MM.1S (cell line): ENCODE data around the gene OR2AE1.

Source experiments
- DNase-seq: peaks from one replicate; pipeline ENCODE4 v3.0.0-alpha.2; 2015
- H2AFZ ChIP-seq: fragments of 300-600 bp; sonication (generic); 2 replicates; pipeline ENCODE4 v1.6.0; 2016; ENCODE audit warnings: antibody characterized with exemption, low read length
- H3F3A ChIP-seq: fragments of 300-600 bp; sonication (generic); 2 replicates; pipeline ENCODE4 v1.6.1; 2016; ENCODE audit warnings: mild to moderate bottlenecking, antibody characterized with exemption, low read length, moderate library complexity, mixed read lengths; ENCODE audit not compliant: insufficient read depth
- H3K27ac ChIP-seq: fragments of 300-600 bp; sonication (generic); 2 replicates; pipeline ENCODE4 v1.5.1; 2016; ENCODE audit warnings: mild to moderate bottlenecking, low read length
- H3K27me3 ChIP-seq: fragments of 300-600 bp; sonication (generic); replicated peaks from 2 replicates; pipeline ENCODE4 v1.6.0; 2016; ENCODE audit warnings: low read length; ENCODE audit not compliant: insufficient read depth
- H3K36me3 ChIP-seq: fragments of 300-600 bp; sonication (generic); replicated peaks from 2 replicates; pipeline ENCODE4 v1.6.1; 2016; ENCODE audit warnings: mild to moderate bottlenecking, low read length, mixed read lengths; ENCODE audit not compliant: insufficient read depth
- H3K4me1 ChIP-seq: fragments of 300-600 bp; sonication (generic); 2 replicates; pipeline ENCODE4 v1.6.1; 2016; ENCODE audit warnings: low read length, mixed read lengths
- H3K4me2 ChIP-seq: fragments of 300-600 bp; sonication (generic); 2 replicates; pipeline ENCODE4 v1.6.0; 2016; ENCODE audit warnings: low read depth, low read length
- H3K4me3 ChIP-seq: fragments of 300-600 bp; sonication (generic); 2 replicates; pipeline ENCODE4 v1.5.1; 2016; ENCODE audit warnings: low read length, mixed read lengths
- H3K79me2 ChIP-seq: fragments of 300-600 bp; sonication (generic); 2 replicates; pipeline ENCODE4 v1.6.1; 2016; ENCODE audit warnings: mixed run types, low read length, mixed read lengths
- H3K9ac ChIP-seq: fragments of 300-600 bp; sonication (generic); 2 replicates; pipeline ENCODE4 v1.6.1; 2016; ENCODE audit warnings: low read length, mixed read lengths
- H3K9me2 ChIP-seq: fragments of 300-600 bp; sonication (generic); replicated peaks from 2 replicates; pipeline ENCODE4 v1.6.1; 2016; ENCODE audit warnings: mild to moderate bottlenecking, low read length, mixed read lengths; ENCODE audit not compliant: insufficient read depth
- H3K9me3 ChIP-seq: fragments of 300-600 bp; sonication (generic); replicated peaks from 2 replicates; pipeline ENCODE4 v1.6.1; 2016; ENCODE audit warnings: mild to moderate bottlenecking, low read length, mixed read lengths; ENCODE audit not compliant: insufficient read depth
- H4K20me1 ChIP-seq: fragments of 300-600 bp; sonication (generic); 2 replicates; pipeline ENCODE4 v1.6.1; 2016; ENCODE audit warnings: mild to moderate bottlenecking, low read length, moderate library complexity, mixed read lengths; ENCODE audit not compliant: insufficient read depth
- CTCF ChIP-seq: fragments of 300-600 bp; sonication (generic); IDR thresholded peaks from 2 replicates; pipeline ENCODE4 v1.5.1; 2016; ENCODE audit warnings: antibody characterized with exemption, low read length, mixed read lengths
- EZH2 ChIP-seq: fragments of 300-600 bp; sonication (generic); optimal IDR thresholded peaks from 2 replicates; pipeline ENCODE3; 2017; ENCODE audit warnings: low read depth, mild to moderate bottlenecking, antibody characterized with exemption, low read length, mixed read lengths
- EZH2phosphoT487 ChIP-seq: fragments of 300-600 bp; sonication (generic); IDR thresholded peaks from 2 replicates; pipeline ENCODE4 v1.6.1; 2018; ENCODE audit warnings: antibody characterized with exemption, low read length

Gene OR2AE1

GRCh38 chr7:99831595-99831994 lies 45.2 kb downstream of the OR2AE1 start:
- Histone ChIP-seq H3K4me3 (no peak overlapping the region), H2AFZ (no peak overlapping the region), H3K9me3 (no peaks in the 10 kb centered on the region), H4K20me1 (no peaks in the 10 kb centered on the region), H3K27ac (no peak overlapping the region), H3K4me2 (no peak overlapping the region), H3K79me2 (no peaks in the 10 kb centered on the region), H3K9ac (no peak overlapping the region), H3K27me3 (no peaks in the 10 kb centered on the region), H3F3A (no peaks in the 10 kb centered on the region), H3K4me1 (no peaks in the 10 kb centered on the region), H3K36me3 (no peaks in the 10 kb centered on the region), H3K9me2 (no peaks in the 10 kb centered on the region)
- DNase-seq, result no peak
- TF ChIP-seq CTCF (no peak), EZH2phosphoT487 (no peak), EZH2 (no peak)

GRCh38 chr7:99829524-99830160 lies 47.2 kb downstream of the OR2AE1 start:
- Histone ChIP-seq H3K9me3 (no peaks in the 10 kb centered on the region), H3K27ac (no peak overlapping the region), H3K9me2 (no peaks in the 10 kb centered on the region), H3K79me2 (no peaks in the 10 kb centered on the region), H3K27me3 (no peaks in the 10 kb centered on the region), H3K4me3 (no peak overlapping the region), H3K36me3 (no peaks in the 10 kb centered on the region), H3K4me1 (no peaks in the 10 kb centered on the region), H2AFZ (no peak overlapping the region), H3K9ac (no peak overlapping the region), H4K20me1 (no peaks in the 10 kb centered on the region), H3K4me2 (no peak overlapping the region), H3F3A (no peaks in the 10 kb centered on the region)
- TF ChIP-seq CTCF (no peak), EZH2phosphoT487 (no peak), EZH2 (no peak)
- no peak for DNase-seq

DNA sequence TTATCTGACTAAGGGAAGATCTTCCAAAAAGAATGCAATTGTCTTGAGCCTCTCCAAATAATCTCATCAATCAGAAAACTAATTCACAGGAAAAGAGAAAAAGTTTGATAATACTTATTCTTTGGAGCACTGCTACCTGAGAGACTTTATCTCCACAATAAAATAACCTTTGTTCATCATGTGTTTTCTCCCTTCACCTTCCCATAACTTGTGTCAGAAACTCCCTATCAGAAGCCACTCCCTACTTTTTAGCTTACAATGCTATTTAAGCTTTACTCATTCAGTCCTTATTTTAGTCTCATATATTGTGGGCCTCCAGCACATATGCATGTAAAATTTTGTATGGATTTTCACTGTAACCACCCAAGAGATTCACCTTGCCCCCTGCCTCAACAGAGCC lies 48.0 kb downstream of the OR2AE1 start:
- Histone ChIP-seq H3K79me2 (no peaks in the 10 kb centered on the region), H3K9me3 (no peaks in the 10 kb centered on the region), H4K20me1 (no peaks in the 10 kb centered on the region), H2AFZ (no peak overlapping the region), H3F3A (no peaks in the 10 kb centered on the region), H3K4me1 (no peaks in the 10 kb centered on the region), H3K9me2 (no peaks in the 10 kb centered on the region), H3K9ac (no peak overlapping the region), H3K4me2 (no peak overlapping the region), H3K36me3 (no peaks in the 10 kb centered on the region), H3K4me3 (no peak overlapping the region), H3K27ac (no peak overlapping the region), H3K27me3 (no peaks in the 10 kb centered on the region)
- no peak for DNase-seq
- no peak for TF ChIP-seq EZH2
- TF ChIP-seq EZH2phosphoT487, result no peak
- TF ChIP-seq CTCF, result no peak
